ENCODE data around the gene BCAS3.

Gene BCAS3

DNA sequence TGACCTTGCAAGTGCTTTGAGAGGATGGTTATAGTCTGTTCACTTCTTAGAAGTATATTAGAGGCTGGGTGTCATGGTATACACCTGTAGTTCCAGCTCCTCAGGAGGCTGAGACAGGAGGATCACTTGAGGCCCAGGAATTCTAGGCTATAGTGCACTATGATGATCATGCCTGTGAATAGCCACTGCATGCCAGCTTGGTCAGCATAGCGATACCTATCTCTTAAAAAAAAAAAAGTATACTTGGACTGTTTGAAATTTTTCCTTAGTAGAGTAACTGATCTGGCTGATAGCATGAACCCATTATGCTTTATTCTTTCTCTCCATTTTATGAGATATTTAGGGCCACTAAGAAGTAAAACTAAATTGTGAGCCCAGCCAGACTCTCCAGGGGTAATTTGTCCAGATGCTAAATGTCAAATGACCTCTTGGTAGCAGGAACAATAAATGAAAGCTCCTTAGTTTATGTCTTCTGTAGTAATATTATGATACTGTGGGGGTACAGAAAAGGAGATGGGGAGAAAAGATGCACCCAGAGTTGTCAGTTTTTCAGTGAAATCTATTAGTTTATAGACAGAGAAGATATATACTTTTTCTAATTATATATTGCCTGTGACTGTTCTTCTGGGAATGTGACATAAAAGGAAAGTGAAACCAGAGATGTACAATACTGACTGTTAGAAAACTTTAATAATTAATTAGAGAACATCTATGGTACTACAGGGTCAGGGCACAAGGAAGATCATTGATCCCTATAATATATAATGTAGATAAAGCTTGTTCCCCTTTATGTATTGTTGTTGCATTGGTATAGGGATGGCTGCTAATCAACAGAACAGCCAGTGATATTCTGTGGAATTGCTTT is 386.7 kb downstream of the BCAS3 start:
- no peak overlapping the region for H3K4me3 Mint-ChIP-seq
- H3K36me3 Mint-ChIP-seq, result peaks cover 17% of the 10 kb centered on the region
- no peaks in the 10 kb centered on the region for H3K27me3 Mint-ChIP-seq
- no peak for ATAC-seq
- no peaks in the 10 kb centered on the region for H3K4me1 Mint-ChIP-seq
- H3K27ac Mint-ChIP-seq, result no peak overlapping the region
- no peaks in the 10 kb centered on the region for H3K9me3 Mint-ChIP-seq

DNA sequence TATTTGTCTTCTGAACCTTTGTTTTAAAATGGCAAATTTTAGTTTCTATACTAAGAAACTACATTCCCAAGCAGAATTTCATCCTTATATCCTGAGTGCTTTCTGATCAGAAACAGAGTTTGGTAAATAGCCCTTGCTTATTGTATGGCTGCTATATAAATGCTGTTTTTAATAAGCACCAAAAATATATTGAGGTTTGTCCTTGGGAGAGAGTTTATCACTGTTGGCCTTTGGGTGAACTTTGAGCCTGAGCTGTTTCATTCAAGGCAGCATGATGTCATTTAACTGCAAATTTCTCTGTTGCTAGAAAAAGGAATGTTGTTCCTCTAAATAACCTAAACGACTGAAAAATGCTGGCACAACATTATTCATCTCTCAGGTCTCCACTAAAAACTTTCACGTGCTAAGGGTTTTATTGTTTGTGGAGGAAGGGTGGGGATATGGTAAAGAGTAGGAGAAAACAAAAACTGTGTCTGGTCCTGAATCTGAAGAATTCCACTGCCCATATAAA is 387.7 kb downstream of the BCAS3 start:
- Mint-ChIP-seq H3K27me3 (no peaks in the 10 kb centered on the region), H3K4me3 (no peak overlapping the region), H3K27ac (no peak overlapping the region), H3K4me1 (no peaks in the 10 kb centered on the region), H3K9me3 (no peaks in the 10 kb centered on the region), H3K36me3 (peaks cover 11% of the 10 kb centered on the region)
- ATAC-seq, result no peak

DNA sequence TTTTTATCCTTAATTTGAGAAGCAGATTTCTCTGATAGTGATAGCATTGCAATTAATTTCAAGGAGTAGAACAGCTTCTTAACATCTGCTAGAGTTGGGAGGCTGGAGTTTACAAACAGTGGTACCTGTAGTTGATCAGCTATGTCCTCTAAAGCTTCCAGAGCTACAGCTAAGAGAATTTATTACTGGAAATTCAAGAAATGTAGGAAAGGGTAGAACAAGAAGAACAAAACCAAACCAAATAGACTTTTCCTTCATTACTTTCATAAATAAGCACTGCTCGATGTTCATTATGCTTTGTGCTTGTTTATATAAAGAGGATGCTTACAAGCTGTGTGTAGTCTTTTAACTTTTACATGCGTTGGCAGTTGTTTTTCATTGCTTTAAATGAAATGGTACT is 388.4 kb downstream of the BCAS3 start:
- no peaks in the 10 kb centered on the region for H3K4me1 Mint-ChIP-seq
- H3K27ac Mint-ChIP-seq, result no peak overlapping the region
- ATAC-seq, result no peak
- no peaks in the 10 kb centered on the region for H3K9me3 Mint-ChIP-seq
- H3K36me3 Mint-ChIP-seq, result peaks cover 11% of the 10 kb centered on the region
- no peaks in the 10 kb centered on the region for H3K27me3 Mint-ChIP-seq
- no peak overlapping the region for H3K4me3 Mint-ChIP-seq

DNA sequence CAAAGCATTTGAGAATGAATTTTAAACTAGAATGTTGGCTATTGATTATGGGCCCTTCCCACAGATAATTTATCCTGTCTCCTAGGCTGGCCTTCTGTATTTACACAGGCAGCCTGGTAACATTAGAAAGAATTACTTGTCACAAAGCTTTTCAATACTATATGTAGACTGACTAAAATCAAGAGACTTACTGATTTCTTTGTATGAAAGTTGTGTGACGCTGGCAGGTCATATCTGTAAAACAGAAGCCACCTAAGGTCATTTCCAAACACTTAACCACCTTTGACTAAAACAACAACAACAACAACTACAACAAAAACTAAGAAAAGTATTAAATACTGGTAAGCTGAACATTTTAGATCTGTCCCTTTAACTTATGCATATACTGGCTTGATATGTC is 393.0 kb downstream of the BCAS3 start:
- H3K27ac Mint-ChIP-seq, result no peak overlapping the region
- H3K36me3 Mint-ChIP-seq, result peaks cover 11% of the 10 kb centered on the region
- no peaks in the 10 kb centered on the region for H3K9me3 Mint-ChIP-seq
- no peaks in the 10 kb centered on the region for H3K4me1 Mint-ChIP-seq
- H3K27me3 Mint-ChIP-seq, result no peaks in the 10 kb centered on the region
- no peak overlapping the region for H3K4me3 Mint-ChIP-seq
- no peak for ATAC-seq

DNA sequence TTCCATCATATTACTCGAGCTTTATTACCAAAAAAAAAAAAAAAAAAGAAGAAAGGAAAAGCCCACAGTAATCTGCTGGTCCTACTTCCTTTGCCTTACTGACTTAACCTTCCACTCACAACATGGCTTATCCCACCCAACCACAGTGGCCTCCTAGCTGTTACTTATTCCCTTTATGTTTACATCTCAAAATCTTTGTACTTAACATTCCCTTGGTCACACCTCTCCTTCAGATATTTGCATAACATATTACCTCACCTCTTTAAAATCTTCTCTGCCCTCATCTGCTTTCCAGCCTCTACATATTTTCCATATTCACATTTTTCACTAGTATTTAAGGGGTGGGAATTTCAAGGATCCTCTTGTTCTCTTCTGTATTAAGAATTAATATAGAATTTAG is 395.0 kb downstream of the BCAS3 start:
- ATAC-seq, result no peak
- no peak overlapping the region for H3K4me3 Mint-ChIP-seq
- H3K4me1 Mint-ChIP-seq, result no peaks in the 10 kb centered on the region
- H3K36me3 Mint-ChIP-seq, result peaks cover 19% of the 10 kb centered on the region
- no peaks in the 10 kb centered on the region for H3K27me3 Mint-ChIP-seq
- H3K27ac Mint-ChIP-seq, result no peak overlapping the region
- H3K9me3 Mint-ChIP-seq, result no peaks in the 10 kb centered on the region

DNA sequence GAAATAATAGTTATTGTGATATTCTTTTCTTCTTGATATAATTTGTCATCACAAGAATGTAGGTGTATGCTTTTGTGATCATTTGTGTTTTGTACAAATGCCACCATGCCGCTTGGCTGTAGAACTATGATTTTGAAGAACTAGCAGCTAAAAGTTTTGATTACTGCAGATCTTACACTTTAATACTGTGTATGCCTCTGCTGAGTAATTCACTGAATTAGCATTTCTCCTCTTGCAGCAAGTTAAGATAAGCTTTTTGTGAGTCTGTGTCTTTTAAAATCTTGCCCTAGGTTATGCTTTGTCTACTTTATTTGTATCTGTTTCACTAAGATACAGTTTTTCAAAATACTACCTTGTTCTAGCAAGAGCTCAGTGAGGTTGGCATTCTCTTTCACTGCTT is 395.5 kb downstream of the BCAS3 start:
- no peaks in the 10 kb centered on the region for H3K4me1 Mint-ChIP-seq
- ATAC-seq, result no peak

DNA sequence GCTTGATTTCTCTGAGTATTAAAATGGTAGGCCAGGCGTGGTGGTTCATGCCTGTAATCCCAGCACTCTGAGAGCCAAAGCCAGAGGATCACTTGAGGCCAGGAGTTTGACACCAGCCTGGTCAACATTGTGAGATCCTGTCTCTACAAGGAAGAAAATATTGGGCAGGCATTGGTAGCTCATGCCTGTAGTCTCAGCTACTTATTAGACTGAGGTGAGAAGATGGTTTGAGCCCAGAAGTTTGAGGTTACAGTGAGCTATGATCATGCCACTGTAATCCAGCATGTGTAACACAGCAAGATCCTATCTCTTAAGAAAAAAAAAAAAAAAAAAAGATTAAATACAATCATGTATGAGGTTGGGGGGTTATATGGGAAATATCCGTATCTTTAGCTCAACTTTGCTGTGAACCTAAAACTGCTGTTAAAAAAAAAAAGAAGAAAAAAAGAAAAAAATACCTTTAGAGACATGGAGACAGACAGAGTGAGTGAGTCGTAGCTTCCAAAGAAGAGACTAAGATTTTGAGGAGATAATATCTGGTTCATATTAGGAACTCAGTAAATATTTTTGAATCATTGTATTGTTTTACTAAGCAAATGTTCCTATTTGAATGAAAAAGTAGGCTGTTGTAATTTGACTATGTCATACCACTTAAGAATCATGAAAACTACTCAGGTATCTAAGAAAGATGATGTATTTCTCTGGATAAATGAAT is 396.3 kb downstream of the BCAS3 start:
- Mint-ChIP-seq H3K27ac (no peak overlapping the region), H3K27me3 (no peaks in the 10 kb centered on the region), H3K9me3 (no peaks in the 10 kb centered on the region), H3K36me3 (peaks cover 12% of the 10 kb centered on the region), H3K4me1 (no peaks in the 10 kb centered on the region), H3K4me3 (no peak overlapping the region)
- no peak for ATAC-seq

More for the DNA sequence above, 395.5 kb downstream of the BCAS3 start:
- Mint-ChIP-seq H3K27ac (no peak overlapping the region), H3K9me3 (no peaks in the 10 kb centered on the region), H3K27me3 (no peaks in the 10 kb centered on the region), H3K4me3 (no peak overlapping the region), H3K36me3 (peaks cover 19% of the 10 kb centered on the region)

DNA sequence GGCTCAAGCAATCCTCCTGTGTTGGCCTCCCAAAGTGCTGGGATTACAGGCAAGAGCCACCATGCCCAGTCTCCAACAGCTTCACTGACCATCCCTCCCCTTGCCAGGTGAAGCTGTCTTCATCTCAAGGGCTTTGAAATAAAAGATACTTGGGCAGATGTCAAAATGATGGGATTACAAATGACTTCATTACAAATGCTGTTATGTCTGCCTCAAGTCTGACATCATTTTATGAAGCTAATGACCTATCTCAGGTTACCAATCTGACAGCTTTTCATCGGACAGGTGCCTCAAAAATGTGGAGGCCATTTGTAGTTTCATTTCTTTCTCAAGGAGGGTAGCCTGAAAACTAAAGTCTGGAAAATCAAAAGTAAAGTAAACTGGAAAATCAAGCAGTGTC is 398.3 kb downstream of the BCAS3 start:
- ATAC-seq, result no peak
- H3K27ac Mint-ChIP-seq, result no peak overlapping the region

DNA sequence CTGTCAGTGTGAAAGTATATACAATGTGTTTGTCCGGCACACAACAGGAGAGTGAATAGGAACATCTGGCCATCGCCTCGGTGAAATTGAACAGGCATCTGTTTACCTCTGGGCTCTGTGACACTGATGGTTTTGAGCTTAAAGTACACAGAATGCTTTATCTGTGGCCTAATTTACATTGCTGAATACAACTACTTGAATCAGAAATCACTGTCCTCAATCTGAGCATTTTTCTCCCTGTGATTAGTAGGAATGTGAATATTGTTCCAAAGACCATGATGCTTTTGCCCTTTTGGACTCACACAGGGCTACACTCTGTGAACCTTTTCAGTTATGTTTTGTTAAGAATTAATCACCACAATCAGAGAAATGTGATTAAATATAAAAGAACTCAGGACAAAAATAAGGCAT is 399.0 kb downstream of the BCAS3 start:
- H3K27me3 Mint-ChIP-seq, result no peaks in the 10 kb centered on the region
- no peak overlapping the region for H3K4me3 Mint-ChIP-seq
- H3K9me3 Mint-ChIP-seq, result no peaks in the 10 kb centered on the region
- H3K4me1 Mint-ChIP-seq, result no peaks in the 10 kb centered on the region
- H3K36me3 Mint-ChIP-seq, result peaks cover 23% of the 10 kb centered on the region
- no peak overlapping the region for H3K27ac Mint-ChIP-seq
- no peak for ATAC-seq

More for the DNA sequence above, 398.3 kb downstream of the BCAS3 start:
- Mint-ChIP-seq H3K27me3 (no peaks in the 10 kb centered on the region), H3K4me1 (no peaks in the 10 kb centered on the region), H3K9me3 (no peaks in the 10 kb centered on the region), H3K36me3 (peaks cover 20% of the 10 kb centered on the region), H3K4me3 (no peak overlapping the region)

DNA sequence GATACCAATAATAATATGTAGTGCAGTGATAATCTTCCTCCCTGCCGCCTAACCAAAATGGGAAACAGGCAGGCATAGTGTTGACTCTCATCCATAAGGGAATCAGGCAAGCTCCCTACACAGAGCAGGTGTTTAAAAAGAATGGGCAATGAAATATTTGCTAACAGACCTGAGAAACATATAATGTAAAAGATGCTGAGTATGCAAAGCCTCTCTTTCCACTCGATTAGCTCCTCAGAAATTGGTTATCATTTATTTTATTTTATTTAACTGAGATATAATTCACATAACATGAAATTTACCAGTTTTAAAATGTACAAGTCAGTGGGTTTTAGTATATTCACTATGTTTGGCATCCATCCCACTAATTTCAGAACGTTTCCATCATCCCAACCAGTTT is 404.3 kb downstream of the BCAS3 start:
- no peaks in the 10 kb centered on the region for H3K4me1 Mint-ChIP-seq
- ATAC-seq, result no peak
- no peaks in the 10 kb centered on the region for H3K9me3 Mint-ChIP-seq
- H3K36me3 Mint-ChIP-seq, result peaks cover 50% of the 10 kb centered on the region
- H3K4me3 Mint-ChIP-seq, result no peak overlapping the region
- no peaks in the 10 kb centered on the region for H3K27me3 Mint-ChIP-seq
- H3K27ac Mint-ChIP-seq, result no peak overlapping the region

DNA sequence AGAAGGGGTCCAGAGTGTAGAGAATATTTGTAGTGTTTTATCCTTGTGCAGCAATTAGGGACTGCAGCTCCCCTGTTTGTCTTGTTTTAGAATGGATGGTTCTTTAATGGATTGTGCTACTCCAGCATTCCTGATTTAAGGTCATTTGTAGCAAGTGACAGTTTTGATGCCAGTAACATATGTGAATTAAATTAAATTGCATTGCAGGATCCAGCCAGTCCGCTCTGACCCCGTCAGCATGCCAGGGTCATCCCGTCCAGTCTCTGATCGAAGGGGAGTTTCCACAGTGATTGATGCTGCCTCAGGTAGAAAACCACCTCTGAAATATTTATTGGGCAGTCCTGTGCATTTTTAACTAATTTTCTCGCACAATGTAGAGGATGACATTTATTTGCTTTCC is 406.6 kb downstream of the BCAS3 start:
- Mint-ChIP-seq H3K4me3 (no peak overlapping the region), H3K27me3 (no peaks in the 10 kb centered on the region), H3K9me3 (peaks cover 2% of the 10 kb centered on the region), H3K27ac (no peak overlapping the region), H3K4me1 (no peaks in the 10 kb centered on the region), H3K36me3 (peaks cover 53% of the 10 kb centered on the region)
- ATAC-seq, result no peak

DNA sequence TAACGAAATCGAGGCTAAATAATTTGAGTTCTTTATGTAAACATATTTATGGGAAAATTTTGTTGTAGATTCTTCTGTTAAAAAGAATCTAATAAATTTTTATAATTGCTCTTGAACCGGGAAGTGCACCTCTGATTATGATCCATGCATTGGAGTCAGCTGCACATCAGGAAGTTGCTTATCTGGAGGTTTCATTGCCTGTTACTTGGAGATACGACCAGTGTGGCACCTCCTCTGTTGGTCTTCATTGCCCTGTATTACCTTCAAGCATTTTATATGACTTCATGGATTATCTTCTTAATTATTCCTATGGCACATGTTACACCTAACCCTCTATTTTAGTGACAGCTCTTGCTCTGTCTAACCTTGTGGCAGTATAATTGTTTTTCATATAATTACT is 409.4 kb downstream of the BCAS3 start:
- Mint-ChIP-seq H3K4me1 (no peaks in the 10 kb centered on the region), H3K27me3 (no peaks in the 10 kb centered on the region), H3K9me3 (peaks cover 5% of the 10 kb centered on the region), H3K36me3 (peaks cover 55% of the 10 kb centered on the region), H3K27ac (no peak overlapping the region), H3K4me3 (no peak overlapping the region)
- ATAC-seq, result no peak

DNA sequence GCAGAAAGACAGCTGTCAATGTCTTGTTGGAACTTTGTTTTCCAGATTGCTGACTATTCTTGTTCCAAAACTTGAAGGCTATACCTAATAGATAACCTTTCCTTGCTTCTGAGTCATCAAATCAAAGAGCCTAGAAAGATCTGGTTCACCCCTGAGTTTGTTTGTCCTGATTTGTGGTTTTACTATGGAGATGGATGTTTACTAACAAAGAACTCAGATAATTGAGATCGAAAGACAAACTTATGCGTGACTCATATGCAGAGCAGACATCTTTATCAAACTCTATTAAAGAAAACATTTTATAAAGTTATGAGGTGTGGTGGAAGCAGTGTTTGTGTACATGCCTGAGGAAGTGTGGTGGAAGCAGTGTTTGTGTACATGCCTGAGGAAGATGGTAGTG is 410.9 kb downstream of the BCAS3 start:
- Mint-ChIP-seq H3K36me3 (peaks cover 52% of the 10 kb centered on the region), H3K4me1 (no peaks in the 10 kb centered on the region), H3K27ac (no peak overlapping the region), H3K9me3 (peaks cover 9% of the 10 kb centered on the region), H3K4me3 (no peak overlapping the region), H3K27me3 (no peaks in the 10 kb centered on the region)
- ATAC-seq, result no peak

DNA sequence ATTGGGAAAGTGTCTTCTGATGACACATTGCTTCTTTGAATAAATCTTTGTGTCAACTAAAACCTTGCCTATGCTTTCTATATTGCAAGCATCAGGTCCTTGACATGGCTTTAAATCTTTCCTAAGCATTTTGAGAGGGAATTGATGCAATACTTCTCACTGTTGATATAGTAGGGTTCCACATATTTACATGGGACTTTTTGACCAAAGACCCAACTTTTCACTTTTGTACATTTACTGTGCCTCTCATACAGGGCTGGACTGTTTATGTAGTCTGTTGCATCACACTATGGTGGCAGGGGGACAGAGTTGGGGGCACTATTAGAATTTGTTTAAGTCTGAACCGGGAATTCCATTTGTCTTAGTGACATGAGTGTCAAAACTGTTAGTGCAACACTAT is 413.4 kb downstream of the BCAS3 start:
- Mint-ChIP-seq H3K27ac (no peak overlapping the region), H3K36me3 (peaks cover 31% of the 10 kb centered on the region), H3K27me3 (no peaks in the 10 kb centered on the region), H3K4me1 (no peaks in the 10 kb centered on the region), H3K4me3 (no peak overlapping the region), H3K9me3 (peaks cover 9% of the 10 kb centered on the region)
- ATAC-seq, result no peak

DNA sequence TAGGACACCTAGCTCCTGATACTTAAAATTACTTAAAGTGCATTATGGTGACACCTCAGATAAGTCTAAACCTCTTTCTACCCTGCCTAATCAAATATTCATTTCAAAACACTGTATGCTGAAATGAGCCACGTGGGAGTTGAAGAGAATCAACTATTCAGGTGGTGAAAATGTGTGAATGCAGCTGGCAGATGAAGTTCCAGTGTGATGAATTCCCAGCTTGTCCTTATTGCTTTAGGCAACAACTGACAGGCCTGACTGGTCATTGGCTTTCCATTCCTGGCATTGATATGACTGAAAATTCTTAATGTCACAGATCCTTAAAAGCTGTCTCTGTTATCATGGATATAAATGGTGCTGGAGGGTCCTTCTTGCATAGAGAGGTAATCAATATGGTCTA is 420.1 kb downstream of the BCAS3 start:
- Mint-ChIP-seq H3K27ac (no peak overlapping the region), H3K9me3 (no peaks in the 10 kb centered on the region), H3K27me3 (no peaks in the 10 kb centered on the region), H3K4me3 (no peak overlapping the region), H3K4me1 (no peaks in the 10 kb centered on the region), H3K36me3 (peaks cover 13% of the 10 kb centered on the region)
- no peak for ATAC-seq

DNA sequence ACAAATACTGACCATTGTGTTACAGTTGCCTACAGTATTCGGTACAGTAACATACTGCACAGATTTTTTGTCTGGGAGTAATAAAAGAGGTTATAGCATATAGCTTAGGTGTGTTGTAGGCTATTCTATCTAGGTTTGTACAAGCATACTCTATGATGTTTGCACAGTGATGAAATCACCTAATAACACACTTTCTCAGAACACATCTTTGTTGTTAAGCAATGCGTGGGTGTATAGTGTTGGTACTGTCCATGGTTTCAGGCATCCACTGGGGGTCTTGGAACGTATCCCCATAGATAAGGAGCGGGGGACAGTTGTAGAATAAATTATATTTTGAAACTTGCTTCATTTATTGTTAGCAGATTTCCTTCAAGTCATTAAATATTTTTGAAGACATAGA is 428.7 kb downstream of the BCAS3 start:
- Mint-ChIP-seq H3K4me1 (no peaks in the 10 kb centered on the region), H3K27ac (no peak overlapping the region), H3K9me3 (no peaks in the 10 kb centered on the region), H3K4me3 (no peak overlapping the region), H3K27me3 (no peaks in the 10 kb centered on the region), H3K36me3 (peaks cover 13% of the 10 kb centered on the region)
- ATAC-seq, result no peak

Data from stimulated activated memory B cell treated with anti-CD40 and anti-IgM and Interleukin-4, amounts not matched to agents 10 μg/mL and 1 μg/mL and 100 μg/mL, for 72 hours (primary cell).